B cell (primary cell): Measurements from ENCODE around the gene MMP14. TPM values are rescaled to one million over a fixed set of nuclear protein-coding genes. Genes with fewer than 3 reads are reported as not detected.
"Not testable (repeated sequence)": the region's sequence is repeated elsewhere in the genome, so short reads cannot be mapped to it uniquely, and the experiment has no call there.

ENCODE experiments used
- ATAC-seq: fragments of 200-7000 bp; cut with Tn5 transposase; one replicate; pipeline ENCODE4 v1.10.0; 2021; ENCODE audit warnings: low read depth, mild to moderate bottlenecking, moderate number of reproducible peaks, moderate library complexity
- CTCF ChIA-PET: fragments of 350-600 bp; sonication (Branson Sonifier 250); formaldehyde crosslinking; loops from one replicate; lab custom pipeline; 2021; ENCODE audit warnings: antibody characterized with exemption, inconsistent platforms; lab: Charles Lee
- POLR2A ChIA-PET: fragments of 350-600 bp; sonication (Branson Sonifier 250); formaldehyde crosslinking; loops from one replicate; lab custom pipeline; 2021; ENCODE audit warnings: antibody characterized with exemption; lab: Charles Lee
- DNase-seq: peaks from one replicate; pipeline ENCODE4 v3.0.0; 2013
- H2AFZ ChIP-seq: 2 replicates; pipeline ENCODE4 v1.6.1; 2012; ENCODE audit warnings: mild to moderate bottlenecking, low read depth, low read length; ENCODE audit not compliant: insufficient read depth, poor library complexity, severe bottlenecking
- H3K27ac ChIP-seq, 2 donors: 1 replicate in 1 of 2; 2 replicates in 1 of 2; pipeline ENCODE4 v1.5.1; 2012 to 2013; ENCODE audit warnings: low read length in 2 of 2, mild to moderate bottlenecking in 2 of 2, moderate library complexity in 1 of 2
- H3K27me3 ChIP-seq, 4 experiments: fragments of 200-600 bp in 1 of 4; sonication (generic) in 1 of 4; replicated peaks in 1 of 4; 1 replicate in 2 of 4; 2 replicates in 2 of 4; pipeline versions ENCODE4 v1.6.1 to v1.7.0; 2013 to 2016; ENCODE audit warnings: low read length in 3 of 4, mild to moderate bottlenecking in 2 of 4, mixed read lengths in 1 of 4, moderate library complexity in 1 of 4; ENCODE audit not compliant: insufficient read depth in 4 of 4, control insufficient read depth in 3 of 4; ENCODE audit errors: control extremely low read depth in 1 of 4
- H3K36me3 ChIP-seq, 2 experiments: replicated peaks in 1 of 2; 1 replicate in 1 of 2; 2 replicates in 1 of 2; pipeline versions ENCODE4 v1.6.1 to v1.7.1; 2013; ENCODE audit warnings: low read length in 1 of 2; ENCODE audit not compliant: insufficient read depth in 2 of 2, control insufficient read depth in 1 of 2; ENCODE audit errors: control extremely low read depth in 1 of 2, extremely low read depth in 1 of 2
- H3K4me1 ChIP-seq, 2 donors: fragments of 200-600 bp in 1 of 2; sonication (generic) in 1 of 2; 1 replicate in 1 of 2; 2 replicates in 1 of 2; pipeline versions ENCODE4 v1.5.1 to v1.6.1; 2013 to 2017; ENCODE audit warnings: low read length in 2 of 2; ENCODE audit not compliant: control insufficient read depth in 2 of 2, insufficient read depth in 2 of 2
- H3K4me2 ChIP-seq: replicated peaks from 2 replicates; pipeline ENCODE3; 2012; ENCODE audit warnings: mild to moderate bottlenecking, low read depth, low read length; ENCODE audit not compliant: poor library complexity, severe bottlenecking
- H3K4me3 ChIP-seq, 5 experiments: fragments of 200-600 bp in 1 of 5; sonication (generic) in 1 of 5; 1 replicate in 3 of 5; 2 replicates in 2 of 5; pipeline versions ENCODE4 v1.5.1 to v1.7.0; 2011 to 2016; ENCODE audit warnings: low read length in 4 of 5, mild to moderate bottlenecking in 4 of 5, low read depth in 2 of 5, control low read depth in 1 of 5, moderate library complexity in 1 of 5; ENCODE audit not compliant: insufficient read depth in 1 of 5; ENCODE audit errors: control extremely low read depth in 1 of 5, extremely low read depth in 1 of 5
- H3K79me2 ChIP-seq: fragments of 200-600 bp; sonication (generic); one replicate; pipeline ENCODE4 v1.6.0; 2016; ENCODE audit warnings: low read length; ENCODE audit not compliant: control insufficient read depth, insufficient read depth
- H3K9ac ChIP-seq: fragments of 200-600 bp; sonication (generic); 2 replicates; pipeline ENCODE4 v1.6.1; 2017; ENCODE audit warnings: mild to moderate bottlenecking, low read length, moderate library complexity
- H3K9me3 ChIP-seq, 3 donors: one replicate each; pipeline versions ENCODE4 v1.6.1 to v1.7.1; 2013; ENCODE audit warnings: low read length in 2 of 3; ENCODE audit not compliant: control insufficient read depth in 2 of 3, insufficient read depth in 1 of 3; ENCODE audit errors: control extremely low read depth in 1 of 3
- H4K20me1 ChIP-seq: 2 replicates; pipeline ENCODE4 v1.6.0; 2012; ENCODE audit warnings: mild to moderate bottlenecking, low read length; ENCODE audit not compliant: insufficient read depth, control insufficient read depth, poor library complexity, severe bottlenecking
- H3K27ac Mint-ChIP-seq: one replicate; pipeline ENCODE4 v1.8.0; 2021; ENCODE audit warnings: mixed read lengths
- H3K27me3 Mint-ChIP-seq: one replicate; pipeline ENCODE4 v1.8.0; 2021; ENCODE audit warnings: mixed read lengths
- H3K4me1 Mint-ChIP-seq: one replicate; pipeline ENCODE4 v1.8.0; 2021; ENCODE audit warnings: mixed read lengths
- H3K4me3 Mint-ChIP-seq: one replicate; pipeline ENCODE4 v1.8.0; 2021; ENCODE audit warnings: mixed read lengths
- H3K9me3 Mint-ChIP-seq: one replicate; pipeline ENCODE4 v1.8.0; 2022; ENCODE audit warnings: mixed read lengths; ENCODE audit not compliant: insufficient read depth
- CTCF ChIP-seq: fragments of 200-600 bp; IDR thresholded peaks from one replicate; pipeline ENCODE4 v1.8.0; 2022; ENCODE audit warnings: antibody characterized with exemption, mild to moderate bottlenecking
- EZH2 ChIP-seq: IDR thresholded peaks from 2 replicates; pipeline ENCODE4 v1.6.1; 2012; ENCODE audit warnings: borderline replicate concordance, low read depth, mild to moderate bottlenecking, moderate library complexity, low read length; ENCODE audit not compliant: insufficient read depth, poor library complexity, severe bottlenecking
- WGBS: methylation state at CpG from one replicate; pipeline ENCODE4 v1.1.5; 2013; ENCODE audit warnings: missing lambda C conversion rate; ENCODE audit not compliant: insufficient coverage; 5-methylcytosine and 5-hydroxymethylcytosine counted together
- intact Hi-C: fragments of 100-400 bp; cut with micrococcal nuclease; formaldehyde crosslinking; loops from one replicate; pipeline ENCODE4 v1.10.0; 2022
- polyA plus RNA-seq: library from polyadenylated mRNA; depleted of rRNA; stranded (reverse); fragments of >200 nt; gene quantifications from 2 replicates; pipeline ENCODE4 v1.2.3, GENCODE V29; 2012
- total RNA-seq, 2 donors: library from RNA; stranded (reverse); fragments of 120-200 nt in 1 of 2; gene quantifications; 1 replicate in 1 of 2; 2 replicates in 1 of 2; pipeline versions ENCODE4 v1.2.3 to v1.2.4, GENCODE V29; 2013 to 2022

The MMP14 gene
- total and polyA plus RNA-seq, 2 donors (not counting 1 experiment from before 2014, with no cell fraction given), result 1.0 to 3.5 TPM

- Histone ChIP-seq H3K9ac (peak overlapping the region; percentile 95), H3K79me2 (peaks cover 22% of the 10 kb centered on the region), H3K4me2 (peak overlapping the region; percentile 88), H3K36me3 (peaks cover 11 to 20% of the 10 kb centered on the region in 2 experiments), H3K4me1 (peaks cover 23 to 28% of the 10 kb centered on the region in 2 donors), H2AFZ (peak overlapping the region; percentile 99), H3K4me3 (peak overlapping the region; percentile 68 to 92 (median 84)), H3K27ac (peak overlapping the region; percentile 87 to 91)
- Mint-ChIP-seq H3K27ac (peak overlapping the region; percentile 93), H3K4me1 (peaks cover 36% of the 10 kb centered on the region), H3K4me3 (peak overlapping the region; percentile 84)
- H4K20me1 ChIP-seq, H3K9me3 Mint-ChIP-seq, ATAC-seq, H3K27me3 ChIP-seq, H3K27me3 Mint-ChIP-seq, DNase-seq, H3K9me3 ChIP-seq: not testable (repeated sequence)
- ChIA-PET CTCF (interaction anchor here (0.8 to 8.7 kb wide), 6 partner anchors 9 to 63 kb away, joined by 3 to 90 read pairs (median 10); partner anchors contain the start of gene OXA1L), POLR2A (interaction anchor here (0.6 to 1.6 kb wide), 7 partner anchors 10 to 62 kb away, joined by 3 to 6 read pairs (median 4); partner anchors contain the start of gene OXA1L)
- intact Hi-C loops, result loop anchor here (1.0 kb wide), 5 partner anchors 39 to 273 kb away; partner anchors contain the start of genes DAD1, OXA1L and PRMT5
- WGBS, result 100% methylated on average over 4 of the region's 12 CpGs
Observed at GRCh38 chr14:22829076-22829660, 7.2 kb upstream of the MMP14 start.

GRCh38 chr14:22829661-22830442 is 6.5 kb upstream of the MMP14 start, which contains the start of gene MRPL52:
TSS of gene MRPL52 (plus strand) at chr14:22829887. CDS start at chr14:22829913, 26 bp downstream.
- under 1% methylated on average over 40 of the region's 41 CpGs for WGBS
- peaks cover 12 to 27% of the 10 kb centered on the region in 2 experiments for H3K36me3 ChIP-seq

More at GRCh38 chr14:22829661-22830442, 6.5 kb upstream of the MMP14 start, which contains the start of gene MRPL52:
- Mint-ChIP-seq H3K27me3 (no peaks in the 10 kb centered on the region), H3K9me3 (no peaks in the 10 kb centered on the region), H3K4me3 (peak within 1 kb of the TSS; percentile 84), H3K27ac (peak within 1 kb of the TSS; percentile 93), H3K4me1 (peaks cover 30% of the 10 kb centered on the region)
- ATAC-seq, result peak; percentile 94
- peak within 1 kb of the TSS; percentile 88 for H3K4me2 ChIP-seq
- H4K20me1 ChIP-seq, result no peaks in the 10 kb centered on the region
- peak within 1 kb of the TSS; percentile 99 for H2AFZ ChIP-seq
- peaks cover 0 to 3% (median 0%) of the 10 kb centered on the region in 3 donors for H3K9me3 ChIP-seq
- peak within 1 kb of the TSS; percentile 87 to 91 for H3K27ac ChIP-seq
- no peak for TF ChIP-seq CTCF
- TF ChIP-seq EZH2, result no peak
- peak within 1 kb of the TSS; percentile 95 for H3K9ac ChIP-seq
- intact Hi-C loops, result loop anchor here (1.0 kb wide), 5 partner anchors 40 to 274 kb away; partner anchors contain the start of genes DAD1, OXA1L and PRMT5
- peak within 1 kb of the TSS; percentile 68 to 92 (median 84) for H3K4me3 ChIP-seq
- ChIA-PET POLR2A (interaction anchor here (0.6 to 1.6 kb wide), 7 partner anchors 17 to 82 kb away, joined by 3 to 6 read pairs (median 5); no protein-coding TSS in a partner anchor), CTCF (interaction anchor here (0.6 to 8.7 kb wide), 14 partner anchors 8 to 273 kb away, joined by 3 to 90 read pairs (median 4); partner anchors contain the start of gene OXA1L)
- DNase-seq, result peak; percentile 95
- peaks cover 22% of the 10 kb centered on the region for H3K79me2 ChIP-seq
- H3K27me3 ChIP-seq, result no peaks in the 10 kb centered on the region
- H3K4me1 ChIP-seq, result peaks cover 18 to 22% of the 10 kb centered on the region in 2 donors
